HAP-1 (cell line): ENCODE results near the gene TXLNB.
"Not testable (repeated sequence)": the region's sequence is repeated elsewhere in the genome, so short reads cannot be mapped to it uniquely, and the experiment has no call there.

ENCODE experiments used
- DNase-seq, 2 experiments: peaks; one replicate each; pipeline ENCODE4 v3.0.0-alpha.2; 2016 to 2020; ENCODE audit warnings: low spot score in 2 of 2
- H3K27me3 ChIP-seq: fragments of 250-450 bp; sonication (Bioruptor Pico); 2 replicates; pipeline ENCODE4 v1.5.1; 2020; ENCODE audit warnings: low read depth, mild to moderate bottlenecking, moderate library complexity
- H3K36me3 ChIP-seq: fragments of 250-450 bp; sonication (Bioruptor Pico); replicated peaks from 2 replicates; pipeline ENCODE4 v1.5.1; 2020; ENCODE audit warnings: mild to moderate bottlenecking
- H3K4me1 ChIP-seq: fragments of 250-450 bp; sonication (Bioruptor Pico); 2 replicates; pipeline ENCODE4 v1.5.1; 2020; ENCODE audit warnings: mild to moderate bottlenecking
- H3K4me3 ChIP-seq: fragments of 250-450 bp; sonication (Bioruptor Pico); 2 replicates; pipeline ENCODE4 v1.5.1; 2020; ENCODE audit warnings: mild to moderate bottlenecking, moderate library complexity
- H3K9me3 ChIP-seq: fragments of 250-450 bp; sonication (Bioruptor Pico); 2 replicates; pipeline ENCODE4 v1.5.1; 2020; ENCODE audit warnings: mild to moderate bottlenecking, moderate library complexity
- in situ Hi-C: fragments of 300-500 bp; cut with MboI; formaldehyde crosslinking; loops from 3 replicates; pipeline ENCODE4 v1.14.3; 2020; ENCODE audit warnings: low sequenced_read_pairs, inconsistent platforms, mixed read lengths

TXLNB gene

GRCh38 chr6:139296927-139297326, 5.1 kb upstream of the TXLNB start:
- Histone ChIP-seq H3K4me3 (no peak overlapping the region), H3K27me3 (no peaks in the 10 kb centered on the region), H3K4me1 (peaks cover 8% of the 10 kb centered on the region), H3K36me3 (no peaks in the 10 kb centered on the region), H3K9me3 (no peaks in the 10 kb centered on the region)
- in situ Hi-C loops: no loop called here
- no peak for DNase-seq

GRCh38 chr6:139295901-139296300, 4.1 kb upstream of the TXLNB start:
- no peaks in the 10 kb centered on the region for H3K9me3 ChIP-seq
- H3K4me1 ChIP-seq: peaks cover 19% of the 10 kb centered on the region
- in situ Hi-C loops: no loop called here
- no peaks in the 10 kb centered on the region for H3K27me3 ChIP-seq
- no peak for DNase-seq
- no peak overlapping the region for H3K4me3 ChIP-seq
- no peaks in the 10 kb centered on the region for H3K36me3 ChIP-seq

- DNase-seq: no peak
- H3K4me3 ChIP-seq: no peak overlapping the region
- no peaks in the 10 kb centered on the region for H3K9me3 ChIP-seq
- in situ Hi-C loops: no loop called here
- peaks cover 19% of the 10 kb centered on the region for H3K4me1 ChIP-seq
- no peaks in the 10 kb centered on the region for H3K36me3 ChIP-seq
- no peaks in the 10 kb centered on the region for H3K27me3 ChIP-seq
These were observed 2.3 kb upstream of the TXLNB start for GRCh38 chr6:139294090-139294489.

- H3K4me3 ChIP-seq, H3K27me3 ChIP-seq, H3K36me3 ChIP-seq, in situ Hi-C loops, DNase-seq, H3K9me3 ChIP-seq: not testable (repeated sequence)
- H3K4me1 ChIP-seq: peaks cover 19% of the 10 kb centered on the region
These were observed 1.4 kb upstream of the TXLNB start for GRCh38 chr6:139293230-139293629.

GRCh38 chr6:139290787-139291311, 949 bp downstream of the TXLNB start:
- Histone ChIP-seq H3K4me3 (no peak overlapping the region), H3K9me3 (no peaks in the 10 kb centered on the region), H3K27me3 (no peaks in the 10 kb centered on the region), H3K36me3 (no peaks in the 10 kb centered on the region), H3K4me1 (peaks cover 19% of the 10 kb centered on the region)
- no peak for DNase-seq
- in situ Hi-C loops: no loop called here

GRCh38 chr6:139289233-139289632, 2.6 kb downstream of the TXLNB start:
- in situ Hi-C loops: no loop called here
- H3K4me1 ChIP-seq: peaks cover 19% of the 10 kb centered on the region
- H3K4me3 ChIP-seq: no peak overlapping the region
- no peaks in the 10 kb centered on the region for H3K36me3 ChIP-seq
- no peaks in the 10 kb centered on the region for H3K9me3 ChIP-seq
- no peak for DNase-seq
- H3K27me3 ChIP-seq: no peaks in the 10 kb centered on the region

- Histone ChIP-seq H3K4me1 (peaks cover 19% of the 10 kb centered on the region), H3K4me3 (no peak overlapping the region), H3K27me3 (no peaks in the 10 kb centered on the region), H3K36me3 (no peaks in the 10 kb centered on the region), H3K9me3 (no peaks in the 10 kb centered on the region)
- no peak for DNase-seq
- in situ Hi-C loops: no loop called here
These were observed 3.2 kb downstream of the TXLNB start for GRCh38 chr6:139288496-139289040.

GRCh38 chr6:139287868-139288267, 3.9 kb downstream of the TXLNB start:
- in situ Hi-C loops: no loop called here
- no peak overlapping the region for H3K4me3 ChIP-seq
- DNase-seq: no peak

GRCh38 chr6:139286438-139286837, 5.4 kb downstream of the TXLNB start:
- H3K27me3 ChIP-seq, H3K9me3 ChIP-seq, H3K4me1 ChIP-seq, in situ Hi-C loops, DNase-seq, H3K4me3 ChIP-seq, H3K36me3 ChIP-seq: not testable (repeated sequence)

More at GRCh38 chr6:139287868-139288267, 3.9 kb downstream of the TXLNB start:
- Histone ChIP-seq H3K36me3 (no peaks in the 10 kb centered on the region), H3K4me1 (peaks cover 19% of the 10 kb centered on the region), H3K9me3 (no peaks in the 10 kb centered on the region), H3K27me3 (no peaks in the 10 kb centered on the region)

- in situ Hi-C loops: no loop called here
- Histone ChIP-seq H3K4me1 (no peaks in the 10 kb centered on the region; the same call in 1 of the 2 replicates), H3K4me3 (no peak overlapping the region), H3K9me3 (no peaks in the 10 kb centered on the region), H3K27me3 (no peaks in the 10 kb centered on the region), H3K36me3 (no peaks in the 10 kb centered on the region)
- DNase-seq: no peak
These were observed 6.2 kb downstream of the TXLNB start for GRCh38 chr6:139285590-139285989.

- Histone ChIP-seq H3K9me3 (no peaks in the 10 kb centered on the region), H3K27me3 (no peaks in the 10 kb centered on the region), H3K4me1 (no peaks in the 10 kb centered on the region; the same call in 1 of the 2 replicates), H3K4me3 (no peak overlapping the region), H3K36me3 (no peaks in the 10 kb centered on the region)
- in situ Hi-C loops: no loop called here
- no peak for DNase-seq
These were observed 7.0 kb downstream of the TXLNB start for GRCh38 chr6:139284789-139285188.

GRCh38 chr6:139282684-139283083, 9.1 kb downstream of the TXLNB start:
- in situ Hi-C loops: no loop called here

GRCh38 chr6:139278190-139278589, 13.6 kb downstream of the TXLNB start:
- no peak for DNase-seq
- H3K4me3 ChIP-seq: no peak overlapping the region
- in situ Hi-C loops: no loop called here
- no peaks in the 10 kb centered on the region for H3K9me3 ChIP-seq
- H3K36me3 ChIP-seq: no peaks in the 10 kb centered on the region
- no peaks in the 10 kb centered on the region for H3K27me3 ChIP-seq
- H3K4me1 ChIP-seq: no peaks in the 10 kb centered on the region; the same call in 1 of the 2 replicates

More at GRCh38 chr6:139282684-139283083, 9.1 kb downstream of the TXLNB start:
- no peak for DNase-seq
- H3K4me3 ChIP-seq: no peak overlapping the region
- H3K36me3 ChIP-seq: no peaks in the 10 kb centered on the region
- no peaks in the 10 kb centered on the region for H3K9me3 ChIP-seq
- no peaks in the 10 kb centered on the region; the same call in 1 of the 2 replicates for H3K4me1 ChIP-seq
- H3K27me3 ChIP-seq: no peaks in the 10 kb centered on the region

GRCh38 chr6:139277587-139277986, 14.2 kb downstream of the TXLNB start:
- H3K9me3 ChIP-seq: no peaks in the 10 kb centered on the region
- DNase-seq: no peak
- H3K4me1 ChIP-seq: no peaks in the 10 kb centered on the region; the same call in 1 of the 2 replicates
- H3K4me3 ChIP-seq: no peak overlapping the region
- H3K27me3 ChIP-seq: no peaks in the 10 kb centered on the region
- H3K36me3 ChIP-seq: no peaks in the 10 kb centered on the region
- in situ Hi-C loops: no loop called here

GRCh38 chr6:139277161-139277560, 14.6 kb downstream of the TXLNB start:
- Histone ChIP-seq H3K36me3 (no peaks in the 10 kb centered on the region), H3K4me3 (no peak overlapping the region), H3K4me1 (no peaks in the 10 kb centered on the region; the same call in 1 of the 2 replicates), H3K27me3 (no peaks in the 10 kb centered on the region), H3K9me3 (no peaks in the 10 kb centered on the region)
- in situ Hi-C loops: no loop called here
- DNase-seq: no peak
